Caco-2 (cell line): Measurements from ENCODE around the gene NPAS3. TPM values are rescaled to one million over a fixed set of nuclear protein-coding genes. Genes with fewer than 3 reads are reported as not detected.

Experiments used
- BruUV-seq: library from RNA; stranded (reverse); fragments of 400-500 nt; replicated peaks from 2 replicates; lab custom pipeline; 2021; lab: Mats Ljungman, UMichigan
- CTCF ChIA-PET: fragments of 300-600 bp; sonication (Branson Sonifier 250); formaldehyde crosslinking; loops from one replicate; lab custom pipeline; 2022; ENCODE audit warnings: antibody characterized with exemption; lab: Charles Lee
- POLR2A ChIA-PET: fragments of 300-600 bp; sonication (Branson Sonifier 250); formaldehyde crosslinking; loops from one replicate; lab custom pipeline; 2022; ENCODE audit warnings: antibody characterized with exemption; lab: Charles Lee
- DNase-seq, 2 experiments: peaks; one replicate each; pipeline versions ENCODE4 v3.0.0 to v3.0.0-alpha.2; 2020 to 2022
- H3K27me3 ChIP-seq: replicated peaks from 2 replicates; pipeline ENCODE4 v1.6.0; 2011; ENCODE audit warnings: low read length; ENCODE audit not compliant: control insufficient read depth, insufficient read depth
- H3K36me3 ChIP-seq: 2 replicates; pipeline ENCODE4 v1.5.1; 2011; ENCODE audit warnings: low read length; ENCODE audit not compliant: control insufficient read depth, insufficient read depth
- H3K4me1 ChIP-seq: fragments of 250-450 bp; sonication (Bioruptor Pico); 2 replicates; pipeline ENCODE4 v1.5.1; 2020; ENCODE audit warnings: mild to moderate bottlenecking
- H3K4me3 ChIP-seq: 2 replicates; pipeline ENCODE4 v1.5.1; 2011; ENCODE audit warnings: low read depth, mild to moderate bottlenecking, control low read depth, low read length
- H3K9me3 ChIP-seq: fragments of 250-450 bp; sonication (Bioruptor Pico); 2 replicates; pipeline ENCODE4 v1.5.1; 2020; ENCODE audit warnings: mild to moderate bottlenecking, moderate library complexity
- H3K27ac Mint-ChIP-seq: one replicate; pipeline ENCODE4 v1.8.0; 2022; ENCODE audit warnings: mixed read lengths; ENCODE audit not compliant: unreplicated experiment
- H3K27me3 Mint-ChIP-seq: one replicate; pipeline ENCODE4 v1.8.0; 2022; ENCODE audit warnings: mixed read lengths; ENCODE audit not compliant: insufficient read depth, unreplicated experiment
- H3K36me3 Mint-ChIP-seq: one replicate; pipeline ENCODE4 v1.8.0; 2022; ENCODE audit warnings: mild to moderate bottlenecking, mixed read lengths; ENCODE audit not compliant: insufficient read depth, unreplicated experiment
- H3K4me1 Mint-ChIP-seq: one replicate; pipeline ENCODE4 v1.8.0; 2022; ENCODE audit warnings: low read depth, mixed read lengths; ENCODE audit not compliant: unreplicated experiment
- H3K4me3 Mint-ChIP-seq: one replicate; pipeline ENCODE4 v1.8.0; 2022; ENCODE audit warnings: mild to moderate bottlenecking, moderate library complexity, mixed read lengths; ENCODE audit not compliant: unreplicated experiment
- H3K9me3 Mint-ChIP-seq: one replicate; pipeline ENCODE4 v1.8.0; 2022; ENCODE audit warnings: mixed read lengths; ENCODE audit not compliant: unreplicated experiment
- intact Hi-C: fragments of 100-400 bp; cut with micrococcal nuclease; formaldehyde crosslinking; loops from one replicate; pipeline ENCODE4 v1.10.0; 2022; ENCODE audit not compliant: unreplicated experiment
- total RNA-seq: library from RNA; stranded (reverse); gene quantifications from 2 replicates; pipeline ENCODE4 v1.2.3, GENCODE V29; 2022
- TF ChIP-seq, protein P1 (sequence below), 2 experiments: fragments of 200-600 bp in 1 of 2; IDR thresholded peaks; 1 replicate in 1 of 2; 2 replicates in 1 of 2; pipeline versions ENCODE4 v1.5.1 to v1.8.0; 2011 to 2022; ENCODE audit warnings: antibody characterized with exemption in 1 of 2, control low read depth in 1 of 2, inconsistent platforms in 1 of 2, low read depth in 1 of 2, low read length in 1 of 2, mild to moderate bottlenecking in 1 of 2, moderate library complexity in 1 of 2; ENCODE audit not compliant: insufficient read depth in 1 of 2, severe bottlenecking in 1 of 2, unreplicated experiment in 1 of 2

Gene NPAS3
- total RNA-seq, 1 experiment from 2014 or later: not detected

GRCh38 chr14:33745163-33745562 lies 806.5 kb downstream of the NPAS3 start:
- CTCF ChIA-PET: no interaction called here
- POLR2A ChIA-PET: no interaction called here
- no peak for DNase-seq
- H3K4me1 ChIP-seq: peaks cover 5% of the 10 kb centered on the region; the same call in 1 of the 2 replicates
- Mint-ChIP-seq H3K36me3 (no peaks in the 10 kb centered on the region), H3K4me1 (no peaks in the 10 kb centered on the region), H3K9me3 (no peaks in the 10 kb centered on the region), H3K4me3 (no peak overlapping the region), H3K27ac (no peak overlapping the region), H3K27me3 (no peaks in the 10 kb centered on the region)
- no peaks in the 10 kb centered on the region for H3K36me3 ChIP-seq
- TF ChIP-seq, protein P1, sequence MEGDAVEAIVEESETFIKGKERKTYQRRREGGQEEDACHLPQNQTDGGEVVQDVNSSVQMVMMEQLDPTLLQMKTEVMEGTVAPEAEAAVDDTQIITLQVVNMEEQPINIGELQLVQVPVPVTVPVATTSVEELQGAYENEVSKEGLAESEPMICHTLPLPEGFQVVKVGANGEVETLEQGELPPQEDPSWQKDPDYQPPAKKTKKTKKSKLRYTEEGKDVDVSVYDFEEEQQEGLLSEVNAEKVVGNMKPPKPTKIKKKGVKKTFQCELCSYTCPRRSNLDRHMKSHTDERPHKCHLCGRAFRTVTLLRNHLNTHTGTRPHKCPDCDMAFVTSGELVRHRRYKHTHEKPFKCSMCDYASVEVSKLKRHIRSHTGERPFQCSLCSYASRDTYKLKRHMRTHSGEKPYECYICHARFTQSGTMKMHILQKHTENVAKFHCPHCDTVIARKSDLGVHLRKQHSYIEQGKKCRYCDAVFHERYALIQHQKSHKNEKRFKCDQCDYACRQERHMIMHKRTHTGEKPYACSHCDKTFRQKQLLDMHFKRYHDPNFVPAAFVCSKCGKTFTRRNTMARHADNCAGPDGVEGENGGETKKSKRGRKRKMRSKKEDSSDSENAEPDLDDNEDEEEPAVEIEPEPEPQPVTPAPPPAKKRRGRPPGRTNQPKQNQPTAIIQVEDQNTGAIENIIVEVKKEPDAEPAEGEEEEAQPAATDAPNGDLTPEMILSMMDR (IDR thresholded peaks at IDR 0.05; ENCODE audit: insufficient read depth in 1 of 2, low read depth in 1 of 2, low read length in 1 of 2, severe bottlenecking in 1 of 2, unreplicated experiment in 1 of 2): no peak
- H3K9me3 ChIP-seq: no peaks in the 10 kb centered on the region
- BruUV-seq: no TSS peak
- no peak overlapping the region for H3K4me3 ChIP-seq
- intact Hi-C loops: no loop called here
- H3K27me3 ChIP-seq: no peaks in the 10 kb centered on the region; the same call in 1 of the 2 replicates

DNA sequence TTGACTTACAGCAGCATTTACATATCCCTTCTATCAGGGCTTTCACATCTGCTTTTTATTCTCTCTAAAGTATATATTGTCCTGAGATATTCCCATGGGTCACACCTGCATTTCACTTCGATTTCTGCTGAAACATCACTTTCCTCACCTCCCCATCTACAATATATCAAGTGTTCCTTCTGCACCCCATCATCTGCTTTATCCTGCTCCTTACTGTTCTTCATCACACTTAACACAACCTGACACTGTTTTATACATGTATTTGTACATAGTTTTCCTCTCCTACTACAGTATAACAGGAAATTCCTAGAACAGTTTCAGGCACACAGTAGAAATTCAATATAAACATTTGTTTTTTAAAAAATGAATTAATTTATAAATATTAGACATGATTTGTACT lies 809.1 kb downstream of the NPAS3 start:
- H3K36me3 Mint-ChIP-seq: no peaks in the 10 kb centered on the region
- no peak overlapping the region for H3K4me3 Mint-ChIP-seq
- POLR2A ChIA-PET: no interaction called here
- BruUV-seq: no TSS peak
- H3K27me3 Mint-ChIP-seq: peaks cover 5% of the 10 kb centered on the region
- intact Hi-C loops: no loop called here
- TF ChIP-seq, protein P1 (IDR thresholded peaks at IDR 0.05; ENCODE audit: insufficient read depth in 1 of 2, low read depth in 1 of 2, low read length in 1 of 2, severe bottlenecking in 1 of 2, unreplicated experiment in 1 of 2): no peak
- no peaks in the 10 kb centered on the region for H3K9me3 ChIP-seq
- CTCF ChIA-PET: no interaction called here
- peaks cover 5% of the 10 kb centered on the region; the same call in 1 of the 2 replicates for H3K4me1 ChIP-seq
- no peaks in the 10 kb centered on the region; the same call in 1 of the 2 replicates for H3K27me3 ChIP-seq
- H3K9me3 Mint-ChIP-seq: no peaks in the 10 kb centered on the region
- DNase-seq: no peak
- H3K27ac Mint-ChIP-seq: no peak overlapping the region
- no peaks in the 10 kb centered on the region for H3K36me3 ChIP-seq
- no peak overlapping the region for H3K4me3 ChIP-seq
- H3K4me1 Mint-ChIP-seq: no peaks in the 10 kb centered on the region

GRCh38 chr14:33754261-33754660 lies 815.6 kb downstream of the NPAS3 start:
- TF ChIP-seq, protein P1 (IDR thresholded peaks at IDR 0.05; ENCODE audit: insufficient read depth in 1 of 2, low read depth in 1 of 2, low read length in 1 of 2, severe bottlenecking in 1 of 2, unreplicated experiment in 1 of 2): no peak
- Mint-ChIP-seq H3K9me3 (no peaks in the 10 kb centered on the region), H3K27me3 (peaks cover 17% of the 10 kb centered on the region), H3K36me3 (no peaks in the 10 kb centered on the region), H3K4me1 (peaks cover 5% of the 10 kb centered on the region), H3K27ac (no peak overlapping the region), H3K4me3 (no peak overlapping the region)
- Histone ChIP-seq H3K4me3 (no peak overlapping the region), H3K9me3 (no peaks in the 10 kb centered on the region), H3K4me1 (no peaks in the 10 kb centered on the region), H3K27me3 (no peaks in the 10 kb centered on the region; the same call in none of the 2 replicates), H3K36me3 (no peaks in the 10 kb centered on the region)
- DNase-seq: no peak
- POLR2A ChIA-PET: no interaction called here
- CTCF ChIA-PET: no interaction called here
- intact Hi-C loops: no loop called here
- BruUV-seq: no TSS peak
